ENCODE data around the gene PDE1A. TPM values are rescaled to one million over a fixed set of nuclear protein-coding genes. Genes with fewer than 3 reads are reported as not detected.

PDE1A gene
- total RNA-seq, 1 donor from 2014 or later, result 4.8 TPM

- TF ChIP-seq CTCF (IDR thresholded peaks at IDR 0.05), result no peak
- Histone ChIP-seq H3K4me1 (peaks cover 0 to 2% of the 10 kb centered on the region in 2 donors), H3K9me3 (no peaks in the 10 kb centered on the region), H3K4me3 (no peak overlapping the region), H3K27me3 (no peaks in the 10 kb centered on the region), H3K27ac (no peak overlapping the region), H3K36me3 (peaks cover 3 to 6% of the 10 kb centered on the region in 2 donors)
- no peak for DNase-seq (ENCODE audit: low spot score in 2 of 2)
- intact Hi-C loops (cut with DNase I), result no loop called here
These were observed 202.2 kb downstream of the PDE1A start for GRCh38 chr2:182224669-182225068.

- no peak overlapping the region for H3K27ac ChIP-seq
- no peak for DNase-seq (ENCODE audit: low spot score in 2 of 2)
- peaks cover 3 to 10% of the 10 kb centered on the region in 2 donors for H3K36me3 ChIP-seq
- no peaks in the 10 kb centered on the region for H3K9me3 ChIP-seq
- H3K4me1 ChIP-seq, result no peaks in the 10 kb centered on the region
- H3K27me3 ChIP-seq, result no peaks in the 10 kb centered on the region
- no peak overlapping the region for H3K4me3 ChIP-seq
- intact Hi-C loops (cut with DNase I), result no loop called here
- no peak for TF ChIP-seq CTCF (IDR thresholded peaks at IDR 0.05)
These were observed 205.8 kb downstream of the PDE1A start for GRCh38 chr2:182220998-182221397.

- no peak overlapping the region for H3K27ac ChIP-seq
- no peak for DNase-seq (ENCODE audit: low spot score in 2 of 2)
- intact Hi-C loops (cut with DNase I), result no loop called here
- no peaks in the 10 kb centered on the region for H3K4me1 ChIP-seq
- H3K27me3 ChIP-seq, result no peaks in the 10 kb centered on the region
- peaks cover 3 to 10% of the 10 kb centered on the region in 2 donors for H3K36me3 ChIP-seq
- TF ChIP-seq CTCF (IDR thresholded peaks at IDR 0.05), result no peak
- H3K9me3 ChIP-seq, result no peaks in the 10 kb centered on the region
- H3K4me3 ChIP-seq, result no peak overlapping the region
These were observed 206.5 kb downstream of the PDE1A start for GRCh38 chr2:182220335-182220734.

- Histone ChIP-seq H3K4me1 (no peaks in the 10 kb centered on the region), H3K27me3 (no peaks in the 10 kb centered on the region), H3K27ac (no peak overlapping the region), H3K9me3 (no peaks in the 10 kb centered on the region), H3K4me3 (no peak overlapping the region), H3K36me3 (no peaks in the 10 kb centered on the region)
- intact Hi-C loops (cut with DNase I), result no loop called here
- no peak for DNase-seq (ENCODE audit: low spot score in 2 of 2)
- no peak for TF ChIP-seq CTCF (IDR thresholded peaks at IDR 0.05)
These were observed 216.2 kb downstream of the PDE1A start for GRCh38 chr2:182210669-182211068.

GRCh38 chr2:182208421-182208820, 218.4 kb downstream of the PDE1A start:
- intact Hi-C loops (cut with DNase I), result no loop called here
- no peaks in the 10 kb centered on the region for H3K36me3 ChIP-seq
- H3K4me3 ChIP-seq, result no peak overlapping the region
- H3K27ac ChIP-seq, result no peak overlapping the region
- H3K9me3 ChIP-seq, result no peaks in the 10 kb centered on the region
- no peaks in the 10 kb centered on the region for H3K27me3 ChIP-seq
- DNase-seq (ENCODE audit: low spot score in 2 of 2), result no peak
- H3K4me1 ChIP-seq, result no peaks in the 10 kb centered on the region
- no peak for TF ChIP-seq CTCF (IDR thresholded peaks at IDR 0.05)
